Measurements from ENCODE around the gene FFAR3. TPM values are rescaled to one million over a fixed set of nuclear protein-coding genes. Genes with fewer than 3 reads are reported as not detected.
"Not testable (repeated sequence)": the region's sequence is repeated elsewhere in the genome, so short reads cannot be mapped to it uniquely, and the experiment has no call there.

Gene FFAR3
- total RNA-seq, 3 donors from 2014 or later, result 0.16 to 0.33 TPM; not detected in 1

GRCh38 chr19:35370722-35371121 is 12.5 kb downstream of the FFAR3 start, which contains the start of gene GPR42:
Gene GPR42 (plus strand): TSS chr19:35371068. CDS start chr19:35371360, 292 bp downstream.
- no peak within 1 kb of the TSS for H3K4me3 ChIP-seq
- no peak for DNase-seq (ENCODE audit: low spot score in 2 of 2)
- no peaks in the 10 kb centered on the region for H3K27me3 ChIP-seq
- no peak within 1 kb of the TSS for H3K27ac ChIP-seq
- no peaks in the 10 kb centered on the region for H3K4me1 ChIP-seq
- TF ChIP-seq POLR2A (IDR thresholded peaks at IDR 0.05) (no peak), POLR2AphosphoS5 (IDR thresholded peaks at IDR 0.05) (no peak)
- TF ChIP-seq, protein P1, sequence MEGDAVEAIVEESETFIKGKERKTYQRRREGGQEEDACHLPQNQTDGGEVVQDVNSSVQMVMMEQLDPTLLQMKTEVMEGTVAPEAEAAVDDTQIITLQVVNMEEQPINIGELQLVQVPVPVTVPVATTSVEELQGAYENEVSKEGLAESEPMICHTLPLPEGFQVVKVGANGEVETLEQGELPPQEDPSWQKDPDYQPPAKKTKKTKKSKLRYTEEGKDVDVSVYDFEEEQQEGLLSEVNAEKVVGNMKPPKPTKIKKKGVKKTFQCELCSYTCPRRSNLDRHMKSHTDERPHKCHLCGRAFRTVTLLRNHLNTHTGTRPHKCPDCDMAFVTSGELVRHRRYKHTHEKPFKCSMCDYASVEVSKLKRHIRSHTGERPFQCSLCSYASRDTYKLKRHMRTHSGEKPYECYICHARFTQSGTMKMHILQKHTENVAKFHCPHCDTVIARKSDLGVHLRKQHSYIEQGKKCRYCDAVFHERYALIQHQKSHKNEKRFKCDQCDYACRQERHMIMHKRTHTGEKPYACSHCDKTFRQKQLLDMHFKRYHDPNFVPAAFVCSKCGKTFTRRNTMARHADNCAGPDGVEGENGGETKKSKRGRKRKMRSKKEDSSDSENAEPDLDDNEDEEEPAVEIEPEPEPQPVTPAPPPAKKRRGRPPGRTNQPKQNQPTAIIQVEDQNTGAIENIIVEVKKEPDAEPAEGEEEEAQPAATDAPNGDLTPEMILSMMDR (IDR thresholded peaks at IDR 0.05), result no peak
- no peaks in the 10 kb centered on the region for H3K36me3 ChIP-seq
- intact Hi-C loops (cut with DNase I; ENCODE audit: low total_unique reads), result no loop called here
- no peaks in the 10 kb centered on the region for H3K9me3 ChIP-seq

- H3K4me1 ChIP-seq, result no peaks in the 10 kb centered on the region
- no peaks in the 10 kb centered on the region for H3K36me3 ChIP-seq
- H3K27me3 ChIP-seq, result no peaks in the 10 kb centered on the region
- intact Hi-C loops (cut with DNase I; ENCODE audit: low total_unique reads), result no loop called here
- DNase-seq (ENCODE audit: low spot score in 2 of 2), result no peak
- TF ChIP-seq POLR2AphosphoS5 (IDR thresholded peaks at IDR 0.05) (no peak), POLR2A (IDR thresholded peaks at IDR 0.05) (no peak)
- TF ChIP-seq, protein P1 (IDR thresholded peaks at IDR 0.05), result no peak
- H3K27ac ChIP-seq, result no peak overlapping the region
- no peaks in the 10 kb centered on the region for H3K9me3 ChIP-seq
- H3K4me3 ChIP-seq, result no peak overlapping the region
Observed at GRCh38 chr19:35373492-35373891, 15.2 kb downstream of the FFAR3 start.

DNA sequence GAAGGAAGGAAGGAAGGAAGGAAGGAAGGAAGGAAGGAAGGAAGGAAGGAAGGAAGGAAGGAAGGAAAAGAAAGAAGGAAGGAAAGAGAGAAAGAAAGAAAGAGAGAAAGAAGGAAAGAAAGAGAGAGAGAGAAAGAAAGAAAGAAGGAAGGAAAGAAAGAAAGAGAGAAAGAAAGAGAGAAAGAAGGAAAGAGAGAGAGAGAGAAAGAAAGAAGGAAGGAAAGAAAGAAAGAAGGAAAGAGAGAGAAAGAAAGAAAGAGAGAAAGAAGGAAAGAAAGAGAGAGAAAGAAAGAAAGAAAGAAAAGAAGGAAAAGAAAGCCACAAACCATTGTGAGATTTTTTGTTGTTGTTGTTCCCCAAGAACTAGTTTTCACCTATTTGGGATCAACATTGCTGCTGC is 15.8 kb downstream of the FFAR3 start:
- intact Hi-C loops (cut with DNase I; ENCODE audit: low total_unique reads); H3K4me1 ChIP-seq; H3K9me3 ChIP-seq; H3K27me3 ChIP-seq; DNase-seq (ENCODE audit: low spot score in 2 of 2); H3K36me3 ChIP-seq; H3K4me3 ChIP-seq; H3K27ac ChIP-seq: not testable (repeated sequence)

GRCh38 chr19:35375505-35376307 is 17.4 kb downstream of the FFAR3 start:
- Histone ChIP-seq H3K36me3 (no peaks in the 10 kb centered on the region), H3K4me3 (no peak overlapping the region), H3K27me3 (no peaks in the 10 kb centered on the region), H3K27ac (no peak overlapping the region), H3K9me3 (no peaks in the 10 kb centered on the region), H3K4me1 (no peaks in the 10 kb centered on the region)
- TF ChIP-seq POLR2A (IDR thresholded peaks at IDR 0.05) (no peak), POLR2AphosphoS5 (IDR thresholded peaks at IDR 0.05) (no peak)
- TF ChIP-seq, protein P1 (IDR thresholded peaks at IDR 0.05), result no peak
- intact Hi-C loops (cut with DNase I; ENCODE audit: low total_unique reads), result no loop called here
- DNase-seq (ENCODE audit: low spot score in 2 of 2), result no peak

- no peaks in the 10 kb centered on the region for H3K9me3 ChIP-seq
- no peak overlapping the region for H3K4me3 ChIP-seq
- no peak for DNase-seq (ENCODE audit: low spot score in 2 of 2)
- H3K27ac ChIP-seq, result no peak overlapping the region
- H3K27me3 ChIP-seq, result no peaks in the 10 kb centered on the region
- TF ChIP-seq POLR2A (IDR thresholded peaks at IDR 0.05) (no peak), POLR2AphosphoS5 (IDR thresholded peaks at IDR 0.05) (no peak)
- TF ChIP-seq, protein P1 (IDR thresholded peaks at IDR 0.05), result no peak
- H3K4me1 ChIP-seq, result no peaks in the 10 kb centered on the region
- no peaks in the 10 kb centered on the region for H3K36me3 ChIP-seq
- intact Hi-C loops (cut with DNase I; ENCODE audit: low total_unique reads), result no loop called here
Observed at GRCh38 chr19:35377656-35378055, 19.4 kb downstream of the FFAR3 start.
